ENCODE data around the gene SLC24A5.

The SLC24A5 gene

DNA sequence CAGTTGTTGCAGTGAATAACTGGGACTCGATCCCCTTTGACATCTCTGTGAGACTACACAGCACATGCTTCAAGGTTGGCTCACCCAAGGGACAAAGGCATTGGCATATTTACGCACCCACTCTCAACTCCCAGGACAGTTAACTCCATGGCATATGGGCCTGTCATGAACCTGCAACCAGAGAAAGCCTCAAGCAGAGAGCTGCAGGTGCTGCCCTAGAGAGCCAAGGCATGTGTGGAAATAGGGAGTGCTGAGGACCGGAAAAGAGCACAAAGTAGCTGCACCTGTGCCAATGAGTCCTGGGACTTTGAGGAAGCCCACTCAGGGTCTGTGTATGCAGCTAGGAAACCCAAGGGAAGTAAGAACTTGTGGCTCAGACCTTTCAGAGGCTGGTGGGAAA, 32.9 kb upstream of the SLC24A5 start:
- Histone ChIP-seq H3K9ac (ENCODE audit: low read depth, low read length, poor library complexity, severe bottlenecking) (no peak overlapping the region), H3K9me2 (replicated peaks; ENCODE audit: low read depth, low read length) (no peaks in the 10 kb centered on the region), H3K4me2 (ENCODE audit: low read depth, low read length, poor library complexity, severe bottlenecking) (no peak overlapping the region), H2AFZ (ENCODE audit: low read length) (no peak overlapping the region), H3K9me3 (ENCODE audit: insufficient read depth, low read depth, low read length) (no peaks in the 10 kb centered on the region), H4K20me1 (ENCODE audit: insufficient read depth, low read length, poor library complexity, severe bottlenecking) (no peaks in the 10 kb centered on the region), H3F3A (ENCODE audit: low read depth) (no peaks in the 10 kb centered on the region), H3K4me1 (ENCODE audit: insufficient read depth, low read length, poor library complexity, severe bottlenecking) (no peaks in the 10 kb centered on the region), H3K27me3 (ENCODE audit: insufficient read depth, low read length, poor library complexity, severe bottlenecking) (no peaks in the 10 kb centered on the region), H3K79me2 (ENCODE audit: insufficient read depth, low read length) (no peaks in the 10 kb centered on the region), H3K36me3 (ENCODE audit: insufficient read depth, low read length) (no peaks in the 10 kb centered on the region), H3K4me3 (ENCODE audit: low read length, poor library complexity, severe bottlenecking) (no peak overlapping the region)
- no peak for TF ChIP-seq EZH2phosphoT487 (IDR thresholded peaks at IDR 0.05; ENCODE audit: borderline replicate concordance)
- TF ChIP-seq, protein P1, sequence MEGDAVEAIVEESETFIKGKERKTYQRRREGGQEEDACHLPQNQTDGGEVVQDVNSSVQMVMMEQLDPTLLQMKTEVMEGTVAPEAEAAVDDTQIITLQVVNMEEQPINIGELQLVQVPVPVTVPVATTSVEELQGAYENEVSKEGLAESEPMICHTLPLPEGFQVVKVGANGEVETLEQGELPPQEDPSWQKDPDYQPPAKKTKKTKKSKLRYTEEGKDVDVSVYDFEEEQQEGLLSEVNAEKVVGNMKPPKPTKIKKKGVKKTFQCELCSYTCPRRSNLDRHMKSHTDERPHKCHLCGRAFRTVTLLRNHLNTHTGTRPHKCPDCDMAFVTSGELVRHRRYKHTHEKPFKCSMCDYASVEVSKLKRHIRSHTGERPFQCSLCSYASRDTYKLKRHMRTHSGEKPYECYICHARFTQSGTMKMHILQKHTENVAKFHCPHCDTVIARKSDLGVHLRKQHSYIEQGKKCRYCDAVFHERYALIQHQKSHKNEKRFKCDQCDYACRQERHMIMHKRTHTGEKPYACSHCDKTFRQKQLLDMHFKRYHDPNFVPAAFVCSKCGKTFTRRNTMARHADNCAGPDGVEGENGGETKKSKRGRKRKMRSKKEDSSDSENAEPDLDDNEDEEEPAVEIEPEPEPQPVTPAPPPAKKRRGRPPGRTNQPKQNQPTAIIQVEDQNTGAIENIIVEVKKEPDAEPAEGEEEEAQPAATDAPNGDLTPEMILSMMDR (conservative IDR thresholded peaks at IDR 0.05; ENCODE audit: low read length), result no peak

DNA sequence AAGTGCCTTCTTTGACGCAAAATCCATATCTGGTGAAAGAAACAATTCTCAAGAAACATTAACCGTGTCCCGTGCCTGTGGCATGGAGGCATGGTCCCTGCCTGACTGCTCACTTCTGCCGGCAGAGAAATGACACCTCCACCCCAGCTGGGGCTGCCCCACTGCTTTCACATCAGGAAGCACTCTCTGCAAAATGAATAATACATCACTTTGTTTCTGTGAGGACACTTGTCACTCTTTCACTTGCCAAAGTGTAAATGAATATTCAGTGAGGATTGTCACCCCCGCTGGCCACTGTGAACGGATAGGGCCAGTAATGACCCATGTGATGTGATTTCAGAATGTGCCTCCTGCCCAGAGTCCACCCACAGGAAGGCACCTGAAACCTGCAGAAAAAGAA, 31.1 kb upstream of the SLC24A5 start:
- Histone ChIP-seq H3K9me2 (replicated peaks; ENCODE audit: low read depth, low read length) (no peaks in the 10 kb centered on the region), H3K9ac (ENCODE audit: low read depth, low read length, poor library complexity, severe bottlenecking) (no peak overlapping the region), H3K9me3 (ENCODE audit: insufficient read depth, low read depth, low read length) (no peaks in the 10 kb centered on the region), H4K20me1 (ENCODE audit: insufficient read depth, low read length, poor library complexity, severe bottlenecking) (no peaks in the 10 kb centered on the region), H3K4me1 (ENCODE audit: insufficient read depth, low read length, poor library complexity, severe bottlenecking) (no peaks in the 10 kb centered on the region), H3K27me3 (ENCODE audit: insufficient read depth, low read length, poor library complexity, severe bottlenecking) (no peaks in the 10 kb centered on the region), H3F3A (ENCODE audit: low read depth) (no peaks in the 10 kb centered on the region), H3K79me2 (ENCODE audit: insufficient read depth, low read length) (no peaks in the 10 kb centered on the region), H3K4me2 (ENCODE audit: low read depth, low read length, poor library complexity, severe bottlenecking) (no peak overlapping the region), H2AFZ (ENCODE audit: low read length) (no peak overlapping the region), H3K4me3 (ENCODE audit: low read length, poor library complexity, severe bottlenecking) (no peak overlapping the region), H3K36me3 (ENCODE audit: insufficient read depth, low read length) (no peaks in the 10 kb centered on the region)
- TF ChIP-seq, protein P1 (conservative IDR thresholded peaks at IDR 0.05; ENCODE audit: low read length), result no peak

DNA sequence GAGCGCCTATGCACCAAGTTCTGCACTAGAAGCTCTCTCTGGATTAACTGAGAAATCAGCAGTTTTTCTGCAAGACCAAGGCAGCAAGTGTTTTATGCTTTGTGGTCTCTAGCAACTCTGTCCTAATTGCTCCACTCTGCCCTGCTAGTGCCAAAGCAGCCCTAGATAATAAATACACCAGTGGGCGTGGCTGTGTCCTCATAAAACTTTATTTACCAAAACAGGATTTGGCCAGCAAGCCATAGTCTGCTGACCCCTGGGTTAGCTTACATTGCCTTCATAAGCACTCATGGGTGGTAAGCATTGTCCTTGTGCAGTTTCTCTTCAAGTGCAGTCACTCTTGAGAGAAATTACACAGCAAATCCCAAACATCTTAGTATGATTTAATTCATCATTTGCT, 30.7 kb upstream of the SLC24A5 start:
- no peak overlapping the region for H3K9ac ChIP-seq (ENCODE audit: low read depth, low read length, poor library complexity, severe bottlenecking)
- no peak overlapping the region for H3K4me2 ChIP-seq (ENCODE audit: low read depth, low read length, poor library complexity, severe bottlenecking)
- no peaks in the 10 kb centered on the region for H3K9me2 ChIP-seq (replicated peaks; ENCODE audit: low read depth, low read length)
- TF ChIP-seq EZH2phosphoT487 (IDR thresholded peaks at IDR 0.05; ENCODE audit: borderline replicate concordance), result no peak
- TF ChIP-seq, protein P1 (conservative IDR thresholded peaks at IDR 0.05; ENCODE audit: low read length), result no peak
- no peak overlapping the region for H3K4me3 ChIP-seq (ENCODE audit: low read length, poor library complexity, severe bottlenecking)
- H4K20me1 ChIP-seq (ENCODE audit: insufficient read depth, low read length, poor library complexity, severe bottlenecking), result no peaks in the 10 kb centered on the region
- no peaks in the 10 kb centered on the region for H3F3A ChIP-seq (ENCODE audit: low read depth)
- H3K79me2 ChIP-seq (ENCODE audit: insufficient read depth, low read length), result no peaks in the 10 kb centered on the region
- no peaks in the 10 kb centered on the region for H3K4me1 ChIP-seq (ENCODE audit: insufficient read depth, low read length, poor library complexity, severe bottlenecking)
- no peaks in the 10 kb centered on the region for H3K9me3 ChIP-seq (ENCODE audit: insufficient read depth, low read depth, low read length)
- H2AFZ ChIP-seq (ENCODE audit: low read length), result no peak overlapping the region
- no peaks in the 10 kb centered on the region for H3K36me3 ChIP-seq (ENCODE audit: insufficient read depth, low read length)
- no peaks in the 10 kb centered on the region for H3K27me3 ChIP-seq (ENCODE audit: insufficient read depth, low read length, poor library complexity, severe bottlenecking)

All from Loucy (cell line).